ENCODE results near the gene C22orf39.
A peak's percentile ranks its signal among the peaks of the same experiment; 100 is the strongest.

C22orf39 gene, protein sequence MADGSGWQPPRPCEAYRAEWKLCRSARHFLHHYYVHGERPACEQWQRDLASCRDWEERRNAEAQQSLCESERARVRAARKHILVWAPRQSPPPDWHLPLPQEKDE

DNA sequence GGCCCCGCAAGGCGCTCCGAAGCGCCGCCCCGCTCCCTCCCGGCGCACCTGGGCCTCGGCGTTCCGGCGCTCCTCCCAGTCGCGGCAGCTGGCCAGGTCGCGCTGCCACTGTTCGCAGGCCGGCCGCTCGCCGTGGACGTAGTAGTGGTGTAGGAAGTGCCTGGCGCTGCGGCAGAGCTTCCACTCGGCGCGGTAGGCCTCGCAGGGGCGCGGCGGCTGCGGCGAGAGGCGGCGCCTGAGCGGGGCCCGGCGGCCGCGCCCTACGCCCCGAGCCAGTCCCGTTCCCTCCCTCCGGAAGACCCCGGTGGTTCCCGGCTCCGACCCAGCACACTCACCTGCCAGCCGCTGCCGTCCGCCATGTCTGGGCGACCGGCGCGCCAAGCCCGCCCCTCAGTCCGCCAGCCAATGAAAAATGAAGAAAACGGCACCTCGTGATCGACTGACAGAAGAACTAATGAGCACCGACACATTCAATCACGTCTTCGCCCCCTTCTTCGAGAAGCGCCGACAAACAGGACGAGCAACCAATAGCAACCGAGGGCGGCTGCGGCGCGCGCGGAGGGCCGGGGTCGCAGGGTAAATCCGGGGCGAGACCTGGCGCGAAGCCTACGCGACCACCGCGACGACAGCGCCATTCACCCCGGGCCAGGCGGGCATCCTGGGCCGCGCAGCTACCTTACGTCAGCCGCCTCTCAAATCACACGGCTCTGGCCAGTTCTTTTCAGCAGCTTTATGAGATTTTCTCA lies at the start of gene C22orf39:
C22orf39 (minus strand) TSS at position 382 of the 746 bp plus-strand sequence; CDS start at position 359, 23 bp downstream.
- DNase-seq = peak; percentile 95

DNA sequence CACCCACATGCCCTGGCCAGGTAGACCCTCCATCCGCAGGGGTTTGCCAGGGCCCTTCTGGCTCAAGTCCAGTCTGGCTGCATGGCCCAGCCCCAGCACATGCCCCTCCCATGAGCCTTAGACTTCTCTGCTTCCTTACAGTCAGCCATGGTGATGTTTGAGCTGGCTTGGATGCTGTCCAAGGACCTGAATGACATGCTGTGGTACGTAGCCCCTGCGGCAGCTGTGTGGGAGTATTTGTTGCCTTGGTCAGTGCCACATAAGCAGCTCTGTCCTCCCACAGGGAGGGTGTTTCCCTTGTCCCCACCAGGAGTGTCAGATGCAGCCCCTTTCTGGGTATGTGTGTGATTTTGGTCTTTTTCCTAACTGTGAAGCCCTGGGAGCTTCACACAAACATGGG lies 49.7 kb upstream of the C22orf39 start:
- no peak for DNase-seq

DNA sequence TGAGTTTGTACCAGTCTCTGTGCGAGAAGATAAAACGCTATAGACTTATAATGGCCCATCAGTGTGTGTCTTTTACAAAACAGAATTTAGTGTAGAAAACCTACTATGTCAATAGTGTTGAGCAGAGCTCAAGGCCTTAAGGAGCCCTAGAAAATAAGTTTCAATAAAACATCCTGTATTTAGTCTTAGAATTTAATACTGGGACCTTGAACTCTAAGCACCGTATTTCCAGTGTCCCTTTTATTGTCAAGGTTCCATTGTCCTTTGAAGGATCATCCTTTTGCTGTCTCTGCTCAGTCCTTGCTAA lies 48.8 kb upstream of the C22orf39 start:
- DNase-seq = no peak

DNA sequence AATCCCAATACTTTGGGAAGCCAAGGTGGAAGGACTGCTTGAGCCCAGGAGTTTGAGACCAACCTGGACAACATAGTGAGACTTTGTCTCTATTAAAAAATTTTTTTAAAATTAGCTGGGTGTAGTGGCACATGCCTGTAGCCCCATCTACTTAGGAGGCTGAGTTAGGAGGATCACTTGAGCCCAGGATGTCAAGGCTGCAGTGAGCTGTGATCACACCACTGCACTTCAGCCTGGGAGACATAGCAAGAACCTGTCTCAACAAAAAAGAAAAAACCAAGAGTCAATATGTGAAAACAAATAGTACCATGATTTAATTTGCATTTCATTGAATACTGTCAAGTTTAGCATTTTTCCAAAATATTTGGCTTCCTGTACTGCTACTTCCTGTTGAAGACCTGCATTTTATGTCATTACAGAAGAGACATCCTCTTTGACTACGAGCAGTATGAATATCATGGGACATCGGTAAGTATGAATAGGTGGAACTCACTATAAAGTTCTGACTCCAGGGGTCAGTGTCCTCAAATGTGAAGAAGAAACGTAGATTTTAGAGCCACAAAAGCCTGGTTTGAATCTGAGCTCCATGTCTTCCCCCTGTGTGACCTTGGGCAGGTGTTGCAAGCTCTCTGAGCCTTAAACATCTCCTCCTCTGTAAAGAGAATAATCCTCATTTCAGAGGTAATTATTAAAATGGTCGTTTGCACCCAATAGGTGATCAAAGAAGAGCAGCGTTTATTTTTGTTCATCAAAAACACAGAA lies 48.2 kb upstream of the C22orf39 start:
- no peak for DNase-seq

DNA sequence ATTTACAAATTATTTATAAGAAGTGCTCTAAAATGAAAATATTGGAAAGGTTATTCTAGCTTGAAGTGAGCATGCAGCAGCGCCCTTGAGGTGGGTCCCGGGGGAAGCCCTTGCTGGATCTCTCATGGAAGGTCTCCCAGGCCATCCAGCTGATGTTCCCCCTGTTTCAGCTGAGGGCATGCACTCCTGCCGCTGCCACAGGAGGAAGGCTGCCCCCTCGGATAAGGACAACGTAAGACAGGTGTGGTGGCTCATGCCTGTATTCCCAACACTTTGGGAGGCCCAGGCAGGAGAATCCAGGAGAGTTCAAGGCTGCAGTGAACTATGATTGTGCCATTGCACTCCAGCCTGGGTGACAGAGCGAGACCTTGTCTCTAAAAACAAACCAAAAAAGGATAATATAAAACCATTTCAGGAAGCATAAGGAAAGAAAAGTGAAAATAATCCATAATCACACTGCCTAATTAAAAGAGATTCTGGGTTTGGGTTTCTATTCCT lies 47.2 kb upstream of the C22orf39 start:
- DNase-seq = no peak

DNA sequence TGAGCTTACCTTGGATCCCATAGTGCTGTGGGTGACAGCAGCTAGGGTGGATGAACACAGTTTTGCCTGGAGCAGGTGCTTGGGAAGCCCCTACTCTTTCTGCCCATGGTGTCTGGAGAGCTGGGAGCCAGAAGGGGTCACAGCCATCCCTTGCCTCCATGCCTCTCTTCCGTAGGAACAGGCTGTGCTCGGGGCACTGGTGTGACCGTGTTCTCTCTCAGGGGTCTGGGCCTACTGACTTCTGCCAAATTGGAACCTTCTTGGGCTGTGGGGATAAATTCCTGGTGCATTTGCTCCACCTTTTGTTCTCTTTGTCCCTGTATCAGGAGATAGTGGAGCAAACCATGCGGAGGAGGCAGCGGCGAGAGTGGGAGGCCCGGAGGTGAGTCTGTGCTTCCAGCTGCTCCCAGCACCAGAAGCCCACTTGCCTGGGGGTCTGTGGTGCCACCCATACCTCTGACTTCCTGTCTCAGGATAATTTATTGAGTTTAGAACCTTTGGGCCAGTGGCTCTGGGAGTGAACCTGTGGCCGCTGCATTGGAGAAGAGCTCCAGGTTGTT lies 46.6 kb upstream of the C22orf39 start:
- DNase-seq = no peak

DNA sequence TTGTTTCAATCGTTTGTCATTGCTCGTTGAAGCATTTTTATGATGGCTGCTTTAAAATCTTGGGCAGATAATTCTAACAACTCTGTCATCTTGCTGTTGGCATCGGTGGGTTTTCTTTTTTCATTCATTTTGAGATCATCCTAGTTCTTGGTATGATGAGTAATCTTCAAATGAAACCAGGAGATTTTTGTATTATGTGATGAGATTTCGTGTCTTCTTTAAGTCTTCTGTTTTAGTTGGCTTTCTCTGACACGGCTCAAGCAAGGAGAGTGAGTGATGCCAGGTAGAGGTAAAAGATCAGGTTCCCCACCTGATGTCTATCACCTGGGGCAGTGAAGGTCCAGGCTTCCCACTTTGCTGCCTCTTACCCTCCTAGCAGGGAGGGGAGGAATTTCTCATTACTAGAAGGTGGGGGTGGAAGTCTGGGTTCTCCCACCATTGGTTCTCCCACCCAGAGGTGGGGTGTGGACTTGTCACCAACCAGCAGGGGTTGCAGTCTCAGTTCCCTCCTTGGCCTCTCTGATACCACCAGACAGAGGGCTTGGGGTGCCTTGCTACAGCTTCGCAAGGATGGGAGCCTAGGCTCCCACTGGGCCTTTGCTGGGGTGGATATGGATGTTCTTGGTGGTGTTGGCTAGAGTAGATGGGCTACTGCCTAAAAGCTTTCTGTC lies 45.1 kb upstream of the C22orf39 start:
- no peak for DNase-seq

DNA sequence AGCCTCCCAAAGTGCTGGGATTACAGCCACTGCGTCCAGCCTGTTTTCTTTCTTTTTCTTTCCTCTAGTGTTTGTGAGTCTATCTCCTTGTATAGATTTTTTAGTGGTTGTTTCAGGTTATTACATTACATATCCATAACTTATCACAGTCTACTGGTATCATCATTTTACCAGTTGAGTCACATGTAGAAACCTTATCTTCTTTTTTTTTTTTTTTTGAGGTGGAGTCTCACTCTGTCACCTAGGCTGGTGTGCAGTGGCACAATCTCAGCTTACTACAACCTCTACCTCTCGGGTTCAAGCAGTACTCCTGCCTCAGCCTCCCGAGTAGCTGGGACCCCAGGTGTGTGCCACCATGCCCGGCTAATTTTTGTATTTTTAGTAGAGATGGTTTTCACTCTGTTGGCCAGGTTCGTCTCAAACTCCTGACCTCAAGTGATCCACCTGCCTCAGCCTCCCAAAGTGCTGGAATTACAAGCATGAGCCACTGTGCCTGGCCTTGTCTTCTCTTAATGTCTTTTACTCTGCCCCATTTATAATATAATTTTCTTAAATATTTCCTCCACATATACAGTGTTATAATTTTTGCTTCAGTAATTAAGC lies 43.2 kb upstream of the C22orf39 start:
- DNase-seq = no peak

DNA sequence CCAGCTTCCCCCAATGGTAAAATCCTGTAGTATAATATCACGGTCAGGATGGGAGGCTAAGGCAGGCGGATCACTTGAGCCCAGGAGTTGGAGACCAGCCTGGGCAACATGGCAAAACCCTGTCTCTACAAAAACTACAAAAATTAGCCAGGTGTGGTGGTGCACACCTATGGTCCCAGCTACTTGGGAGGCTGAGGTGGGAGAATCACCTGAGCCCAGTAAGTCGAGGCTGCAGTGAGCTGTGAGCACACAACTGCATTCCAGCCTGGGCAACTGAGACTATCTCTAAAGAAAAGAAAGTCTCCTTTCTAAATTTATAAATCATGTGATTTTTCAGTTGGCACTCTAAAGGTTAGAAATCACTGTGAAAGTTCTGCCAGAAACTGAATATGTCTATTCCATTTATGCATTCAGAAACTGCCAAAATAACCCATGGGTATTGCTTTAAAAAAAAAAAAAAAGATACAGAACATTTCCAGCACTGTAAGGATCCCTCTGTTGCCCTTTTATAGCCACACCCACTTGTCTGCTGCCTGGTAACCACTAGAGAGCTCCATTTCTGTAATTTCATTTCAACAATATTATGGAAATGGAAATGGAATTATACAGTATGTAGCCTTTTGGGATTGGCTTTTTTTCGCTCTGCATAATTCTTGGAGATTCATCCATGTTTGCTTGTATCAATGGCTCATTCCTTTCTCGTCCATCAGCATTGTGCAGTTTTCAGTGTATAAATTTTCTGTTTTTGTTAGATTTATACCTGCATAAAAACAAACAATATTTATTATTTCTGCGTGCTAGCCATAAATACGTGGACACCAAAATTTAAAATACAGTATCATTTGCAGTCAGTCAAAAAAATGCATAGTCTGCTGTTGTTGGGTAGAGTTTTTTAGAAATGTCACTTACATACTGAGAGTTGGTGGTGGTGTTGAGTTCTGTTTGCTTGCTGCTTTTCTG lies 41.7 kb upstream of the C22orf39 start:
- DNase-seq = no peak

DNA sequence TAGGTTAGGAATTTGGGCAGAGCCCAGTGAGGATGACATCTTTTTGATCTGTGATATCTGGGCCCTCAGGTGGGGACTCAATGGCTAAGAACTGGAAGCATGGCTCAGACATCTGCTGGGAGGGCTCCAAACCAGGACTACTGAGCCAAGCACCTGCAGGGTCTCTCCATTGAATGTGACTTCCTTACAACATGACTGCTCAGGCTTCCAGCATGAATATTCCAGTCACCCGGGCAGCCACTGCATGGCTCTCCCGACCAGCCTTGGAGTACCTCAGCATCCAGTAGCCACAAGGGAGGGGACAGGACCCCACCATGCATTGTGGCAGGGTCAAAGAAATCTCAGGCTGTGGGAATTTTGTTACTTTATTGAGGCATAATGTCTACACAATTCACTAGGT lies 40.8 kb upstream of the C22orf39 start:
- no peak for DNase-seq

DNA sequence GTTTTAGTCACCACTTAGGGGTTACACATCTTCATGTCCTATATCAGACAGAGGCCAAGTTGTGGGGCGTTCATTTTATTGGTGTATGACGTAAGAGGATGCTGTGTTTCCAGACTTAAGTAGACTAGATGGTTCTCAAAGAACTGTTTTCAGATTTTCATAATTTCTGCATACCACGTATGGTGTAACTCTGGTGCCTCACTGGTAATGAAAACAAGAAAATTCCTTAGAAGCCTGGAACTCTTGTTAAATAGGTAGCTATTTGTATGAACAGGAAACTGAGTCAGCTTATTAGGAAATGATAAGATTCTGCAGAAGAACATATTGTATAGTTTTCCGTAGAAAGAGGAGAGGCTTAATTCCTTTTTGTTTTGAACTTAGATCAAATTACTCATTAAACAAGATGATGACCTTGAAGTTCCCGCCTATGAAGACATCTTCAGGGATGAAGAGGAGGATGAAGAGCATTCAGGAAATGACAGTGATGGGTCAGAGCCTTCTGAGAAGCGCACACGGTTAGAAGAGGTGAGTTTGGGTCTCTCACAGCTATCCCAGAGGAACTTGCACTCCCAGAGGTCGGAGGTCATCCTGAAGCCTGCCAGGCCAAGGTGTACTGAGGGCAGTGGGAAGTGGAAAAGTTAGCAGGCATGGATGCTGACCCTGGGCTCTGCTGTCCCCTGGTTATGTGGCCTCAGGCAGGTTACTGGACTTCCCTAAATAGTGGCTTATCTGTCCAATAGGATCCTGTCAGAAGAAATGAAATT lies 36.2 kb upstream of the C22orf39 start:
- DNase-seq = no peak

DNA sequence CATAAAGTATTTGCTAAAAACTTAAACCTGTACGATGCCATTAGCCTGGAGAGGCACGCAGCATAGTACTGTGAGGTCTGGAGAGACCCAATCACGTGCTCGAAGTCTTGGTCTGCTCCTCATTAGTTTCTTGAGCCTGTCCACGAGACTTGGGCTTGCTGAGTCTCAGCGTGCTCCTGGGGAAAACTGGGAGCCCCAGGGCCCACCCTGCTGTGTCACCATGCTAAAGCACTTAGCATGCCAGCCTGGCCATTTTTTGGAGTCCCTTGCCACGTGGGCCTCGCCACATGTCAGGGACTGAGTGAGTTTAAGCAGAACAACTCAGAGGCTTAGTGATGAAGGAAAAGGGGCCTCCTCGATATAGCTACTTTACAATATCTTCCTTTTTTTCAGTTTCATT lies 34.8 kb upstream of the C22orf39 start:
- DNase-seq = no peak

DNA sequence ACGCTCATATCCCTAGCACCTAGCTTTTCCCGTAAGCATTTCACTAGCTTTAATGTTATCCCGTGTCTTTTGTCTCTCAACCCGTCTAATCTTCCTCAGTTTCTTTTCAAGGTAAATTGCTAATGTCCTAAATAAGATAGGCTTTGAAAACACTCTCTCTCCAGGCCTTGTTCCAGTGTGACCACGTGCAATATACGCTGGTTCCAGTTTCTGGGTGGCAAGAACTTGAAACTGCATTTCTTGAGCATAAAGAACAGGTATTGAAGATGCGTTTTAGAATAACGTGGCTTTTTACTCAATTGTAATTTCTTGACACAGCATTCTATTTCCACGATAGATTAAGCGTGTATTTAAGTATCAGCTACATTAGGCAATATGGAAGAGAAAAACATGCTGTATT lies 33.3 kb upstream of the C22orf39 start:
- no peak for DNase-seq

DNA sequence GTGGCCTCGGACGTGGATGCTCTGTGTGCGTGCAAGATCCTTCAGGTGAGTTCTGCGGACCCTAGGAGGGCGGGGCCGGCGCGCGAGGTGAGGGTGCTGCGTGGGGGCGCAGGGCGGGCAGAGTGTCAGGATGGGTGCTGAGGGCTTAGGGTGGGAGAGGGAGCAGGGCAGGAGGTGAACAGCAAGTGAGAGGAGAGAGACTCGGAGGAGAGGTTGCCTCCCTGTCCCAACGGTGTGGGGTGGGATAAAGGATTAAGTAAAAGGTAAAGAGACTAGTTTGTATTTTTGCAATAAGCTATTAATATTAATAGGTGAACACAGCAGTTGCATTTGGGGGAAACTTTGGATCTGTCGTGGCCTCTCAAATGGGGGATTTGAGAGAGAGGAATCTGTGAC lies 32.7 kb upstream of the C22orf39 start:
- DNase-seq = no peak

DNA sequence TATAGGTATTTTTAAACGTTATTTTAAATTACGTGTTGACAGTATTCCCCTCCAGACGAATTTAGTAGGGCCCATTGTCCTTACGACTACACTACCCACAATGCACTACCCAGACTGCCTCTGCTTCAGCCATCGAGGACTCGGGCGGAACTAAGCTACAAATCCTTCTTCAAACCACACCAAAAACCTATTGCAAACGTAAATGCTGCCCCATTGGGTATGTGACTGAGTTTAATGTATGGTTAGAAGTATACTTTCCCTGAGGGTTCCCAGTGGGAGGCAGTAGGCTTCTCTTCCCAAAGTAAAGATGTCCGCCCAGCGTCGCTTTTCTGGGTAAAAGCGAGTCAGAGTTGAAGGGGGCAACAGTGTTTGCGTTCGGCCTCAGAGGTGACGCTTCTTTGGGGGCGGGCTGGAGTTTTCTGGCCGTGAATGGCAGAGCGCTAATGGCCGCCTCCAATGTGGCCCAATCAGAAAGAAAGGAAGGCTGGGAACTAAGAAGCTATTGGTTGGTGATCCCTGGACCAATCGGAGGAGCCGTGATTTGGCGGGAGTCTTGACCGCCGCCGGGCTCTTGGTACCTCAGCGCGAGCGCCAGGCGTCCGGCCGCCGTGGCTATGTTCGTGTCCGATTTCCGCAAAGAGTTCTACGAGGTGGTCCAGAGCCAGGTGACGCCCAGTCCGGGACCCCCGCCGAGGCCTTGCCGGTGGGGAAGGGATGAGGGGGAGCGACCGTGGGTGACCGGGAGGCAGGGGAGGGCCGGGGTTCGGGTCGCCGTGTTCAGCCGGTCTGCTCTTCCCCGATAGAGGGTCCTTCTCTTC lies 32.1 kb upstream of the C22orf39 start, which contains the start of gene CDC45:
CDC45 (plus strand) TSS at position 566 of the 818 bp plus-strand sequence; CDS start at position 615, 49 bp downstream.
- peak; percentile 97 for DNase-seq

DNA sequence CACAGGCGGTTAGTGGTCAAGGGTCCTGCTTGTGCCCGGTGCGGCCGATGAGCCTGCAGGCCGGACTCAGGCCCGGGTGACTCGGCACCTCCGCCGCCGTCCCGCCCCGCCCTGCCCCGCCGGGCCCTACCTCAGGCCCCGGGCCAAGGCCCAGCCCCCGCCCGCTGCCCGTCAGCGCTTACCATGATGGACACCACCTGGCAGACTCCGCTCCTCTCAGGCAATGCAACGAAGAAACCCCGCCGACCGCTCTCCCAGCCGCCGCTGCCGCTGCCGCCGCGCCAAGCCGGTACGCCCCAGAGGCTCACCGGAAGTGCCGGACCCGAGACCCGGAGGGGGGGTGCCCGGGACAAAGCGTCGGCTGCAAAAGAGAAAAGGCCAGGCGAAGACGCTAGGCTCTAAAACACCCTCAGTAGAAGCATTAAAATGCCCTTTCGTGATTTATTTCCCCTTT lies 31.4 kb upstream of the C22orf39 start, which contains the start of gene UFD1:
UFD1 (minus strand) TSS at position 293 of the 454 bp plus-strand sequence; CDS start at position 185, 108 bp downstream.
- DNase-seq = peak; percentile 75

DNA sequence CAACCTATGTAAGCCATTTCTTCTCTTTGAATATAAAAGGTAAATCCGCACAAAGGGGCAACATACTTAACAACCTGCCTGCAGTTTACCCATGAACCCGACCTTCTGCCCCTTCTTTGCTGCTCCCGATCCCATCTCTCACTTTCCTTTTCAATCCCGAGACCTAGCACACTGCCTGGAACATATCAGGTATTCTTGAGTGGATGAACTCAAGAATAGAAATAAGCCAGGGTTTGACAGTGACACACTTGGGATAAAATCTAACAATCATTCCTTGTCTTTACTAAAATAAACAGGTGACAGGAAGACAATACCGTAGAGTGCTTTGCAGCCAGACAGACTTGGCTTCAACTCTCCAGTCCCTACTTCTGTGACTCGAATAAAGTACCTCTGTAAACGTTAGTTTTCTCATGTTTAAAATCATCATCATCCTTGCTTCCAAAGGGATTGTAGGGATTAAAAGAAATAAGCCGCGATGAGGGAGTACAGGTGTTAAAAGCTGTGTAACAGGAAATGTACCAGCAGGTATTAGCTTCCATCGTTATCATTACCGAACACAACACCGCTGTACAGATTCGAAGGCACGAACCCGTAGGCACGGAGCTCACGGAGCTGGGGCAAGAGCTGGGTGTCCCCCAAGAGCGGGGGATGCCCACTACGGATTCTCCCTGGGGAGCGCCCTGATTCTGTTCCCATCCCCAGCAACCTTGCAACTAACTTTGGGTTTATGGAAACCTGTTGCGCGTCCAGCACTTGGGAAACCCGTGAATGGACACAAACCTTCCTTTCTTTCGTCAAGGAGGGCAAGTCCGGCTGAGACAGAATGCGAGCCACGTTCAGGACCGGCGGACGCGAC lies 30.8 kb upstream of the C22orf39 start:
- no peak for DNase-seq

DNA sequence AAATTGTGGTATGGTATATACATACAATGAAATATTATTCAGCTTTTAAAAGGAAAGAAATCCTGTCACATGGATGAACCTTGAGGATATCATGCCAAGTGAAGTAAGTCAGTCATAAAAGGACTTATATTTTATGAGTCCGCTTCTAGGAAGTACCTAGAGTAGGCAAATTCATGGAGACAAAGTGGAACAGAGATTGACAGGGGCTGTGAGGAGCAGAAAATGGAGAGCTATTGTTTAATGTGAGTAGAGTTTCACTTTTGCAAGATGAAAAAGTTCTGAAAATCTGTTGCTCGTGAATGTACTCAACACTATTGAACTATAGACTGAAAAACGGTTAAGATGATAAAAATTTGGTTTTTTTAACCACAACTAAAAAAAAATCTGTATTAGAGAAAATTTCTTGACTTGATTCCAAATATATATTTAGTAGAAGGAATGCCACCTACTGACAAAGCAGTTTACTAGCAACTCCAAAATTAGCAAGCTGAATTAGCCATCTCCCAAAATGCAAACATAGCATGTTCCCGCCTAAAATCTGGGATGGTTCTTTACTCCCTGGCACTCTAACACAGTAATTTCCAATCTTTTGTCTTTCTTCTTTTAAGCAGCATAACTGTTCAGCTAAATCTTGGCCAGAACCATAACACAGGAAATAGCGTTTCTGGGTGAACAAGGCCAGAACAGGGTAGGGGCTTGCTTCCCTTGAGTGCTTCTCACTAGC lies 30.0 kb upstream of the C22orf39 start:
- DNase-seq = no peak

Measured in CD4-positive, alpha-beta T cell treated with Interleukin-4 for 4 hours (primary cell).